NCI-H2081 treated with DMSO at 0.1 percent for 48 hours (cell line): Measurements from ENCODE around the gene TMOD2.

ENCODE experiments used
- DNase-seq: peaks from one replicate; lab custom pipeline; 2025; lab: John Stamatoyannopoulos, UW

TMOD2 gene

GRCh38 chr15:51856714-51857380 lies 105.5 kb downstream of the TMOD2 start:
- DNase-seq: no peak

GRCh38 chr15:51861557-51862359 lies 110.4 kb downstream of the TMOD2 start:
- no peak for DNase-seq

- DNase-seq: no peak
Observed at GRCh38 chr15:51863131-51863530, 111.7 kb downstream of the TMOD2 start.

- DNase-seq: no peak
Observed at GRCh38 chr15:51864408-51865056, 113.1 kb downstream of the TMOD2 start.

- no peak for DNase-seq
Observed at GRCh38 chr15:51865317-51865716, 113.9 kb downstream of the TMOD2 start.
